Fibroblast of peridontal ligament (primary cell): ENCODE results near the gene TTLL1.
"Not testable (repeated sequence)": the region's sequence is repeated elsewhere in the genome, so short reads cannot be mapped to it uniquely, and the experiment has no call there.

Source experiments
- DNase-seq: peaks from one replicate; pipeline ENCODE4 v3.0.0-alpha.2; 2010; ENCODE audit errors: extremely low read depth

The TTLL1 gene

DNA sequence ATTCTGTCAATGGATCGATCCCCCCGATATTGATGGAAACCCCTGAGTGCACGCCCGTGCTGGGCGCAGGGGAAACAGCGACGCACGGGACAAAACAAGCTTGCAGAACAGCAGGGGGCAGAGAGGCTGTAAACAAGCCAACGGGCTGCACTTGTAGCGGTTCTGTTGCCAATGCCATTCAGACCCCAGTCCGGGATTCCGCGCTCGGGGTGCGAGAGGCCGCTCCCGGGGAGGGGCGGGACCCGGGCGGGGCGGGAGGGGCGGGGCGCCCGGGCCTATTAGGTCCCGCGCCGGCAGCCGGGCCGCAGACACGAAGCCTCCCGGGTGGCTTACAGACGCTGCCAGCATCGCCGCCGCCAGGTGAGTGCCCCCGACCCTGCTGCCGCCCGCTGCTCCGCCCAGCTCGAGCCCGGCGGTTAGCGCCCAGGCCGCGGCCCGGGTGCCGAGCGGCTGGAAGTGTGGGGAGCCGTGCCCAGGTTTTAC is 21.3 kb upstream of the TTLL1 start, which contains the start of gene BIK:
BIK (plus strand) TSS at position 307 of the 483 bp plus-strand sequence. CDS start 13,273 bp downstream, outside the sequence.
- DNase-seq, result peak; percentile 21

DNA sequence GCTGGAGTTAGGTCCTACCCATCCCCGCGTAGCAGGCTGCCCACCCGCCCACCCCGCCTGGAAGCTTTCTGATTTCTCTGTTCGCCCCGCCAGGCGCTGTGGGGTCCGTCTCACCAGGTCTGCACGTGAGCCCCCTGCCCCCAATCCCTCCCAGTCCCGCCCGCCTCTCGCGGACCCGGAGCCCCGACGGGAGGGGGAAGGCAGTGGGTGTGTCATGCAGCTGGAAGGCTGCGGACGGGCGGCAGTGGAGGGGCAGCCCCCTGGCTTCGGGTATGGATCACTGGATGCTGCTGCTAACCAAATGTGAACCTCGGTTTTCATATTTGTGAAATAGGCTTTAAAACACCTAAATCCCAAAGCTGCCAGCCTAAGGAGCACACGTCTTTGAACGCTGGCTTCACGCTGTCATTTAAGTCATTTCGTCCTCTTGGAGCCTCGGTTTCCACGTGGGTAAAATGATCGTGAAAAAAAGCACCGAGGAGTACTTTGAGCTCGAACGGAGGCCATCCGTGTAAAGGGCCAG is 20.8 kb upstream of the TTLL1 start:
- DNase-seq, result no peak

DNA sequence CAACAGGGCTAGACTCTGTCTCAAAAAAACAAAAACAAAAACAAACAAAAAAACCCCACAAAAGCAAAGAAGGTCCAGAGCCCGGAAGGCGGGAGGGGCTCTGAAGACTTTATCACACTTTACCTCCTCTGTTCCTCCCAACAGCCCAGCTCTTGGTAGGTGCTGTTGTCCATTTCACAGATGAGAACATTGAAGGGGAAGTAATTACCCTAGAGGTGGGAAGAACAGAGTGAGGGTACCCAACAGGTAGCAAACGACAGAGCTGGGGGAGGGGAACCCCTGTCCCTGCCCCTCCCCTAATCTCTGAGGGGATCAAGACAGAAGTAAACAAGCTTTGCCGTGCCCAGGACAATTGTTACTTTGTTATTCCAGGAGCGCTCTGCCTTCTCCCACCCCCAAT is 20.3 kb upstream of the TTLL1 start:
- no peak for DNase-seq

DNA sequence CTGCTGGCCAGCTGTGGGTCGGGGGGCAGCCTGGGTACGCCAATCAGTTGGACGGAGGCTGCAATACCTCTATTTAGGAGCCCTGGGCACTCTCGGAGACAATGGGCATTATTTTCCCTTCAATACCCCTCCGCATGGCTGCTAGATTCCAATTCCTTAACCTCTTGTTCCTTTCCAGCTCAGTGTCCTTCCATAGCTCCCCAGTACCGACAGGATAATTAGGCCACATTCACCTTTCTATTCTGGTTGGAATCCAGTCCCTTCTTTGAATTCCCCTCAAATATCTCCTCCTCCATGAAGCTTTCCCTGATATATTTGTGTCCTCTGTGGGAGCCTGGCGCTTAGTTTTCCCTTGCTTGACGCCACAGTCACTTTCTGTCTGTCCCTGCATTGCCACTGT is 17.1 kb upstream of the TTLL1 start:
- DNase-seq, result no peak

DNA sequence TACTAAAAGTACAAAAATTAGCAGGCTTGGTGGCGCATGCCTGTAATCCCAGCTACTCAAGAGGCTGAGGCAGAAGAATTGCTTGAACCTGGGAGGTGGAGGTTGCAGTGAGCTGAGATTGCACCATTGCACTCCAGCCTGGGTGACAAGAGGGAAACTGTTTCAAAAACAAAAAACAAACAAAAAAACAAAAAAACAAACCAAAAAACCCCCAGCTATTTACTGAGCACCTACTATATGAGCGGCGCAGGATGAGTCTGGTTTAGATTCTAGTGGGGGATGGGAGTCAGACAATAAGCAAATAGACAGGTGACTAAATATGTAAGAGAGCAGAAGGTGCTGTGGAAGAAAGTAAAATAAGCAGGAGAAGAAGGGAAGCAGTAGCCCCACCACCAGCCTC is 15.8 kb upstream of the TTLL1 start:
- DNase-seq, result not testable (repeated sequence)

DNA sequence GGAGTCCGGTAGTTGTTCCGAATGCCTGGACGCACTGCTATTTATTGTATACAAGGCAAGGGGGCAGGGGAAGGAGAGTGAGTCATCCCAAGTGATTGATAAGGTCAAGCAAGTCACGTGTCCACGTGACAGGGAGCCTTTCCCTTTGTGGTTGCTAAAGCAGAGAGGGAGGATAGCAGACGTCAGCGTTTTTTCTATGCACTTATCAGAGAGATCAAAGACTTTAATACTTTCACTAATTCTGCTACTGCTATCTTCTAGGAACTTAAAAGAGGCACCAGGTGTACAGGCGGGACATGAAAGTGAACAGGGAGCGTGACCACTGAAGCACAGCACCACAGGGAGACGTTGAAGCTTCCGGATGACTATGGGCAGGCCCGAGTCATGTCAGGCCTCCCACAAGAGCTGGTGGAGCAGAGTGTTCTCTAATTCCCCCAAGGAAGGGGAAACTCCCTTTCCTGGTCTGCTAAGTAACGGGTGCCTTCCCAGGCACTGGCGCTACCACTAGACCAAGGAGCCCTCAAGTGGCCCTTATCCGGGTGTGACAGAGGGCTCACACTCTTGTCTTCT is 14.9 kb upstream of the TTLL1 start:
- not testable (repeated sequence) for DNase-seq

DNA sequence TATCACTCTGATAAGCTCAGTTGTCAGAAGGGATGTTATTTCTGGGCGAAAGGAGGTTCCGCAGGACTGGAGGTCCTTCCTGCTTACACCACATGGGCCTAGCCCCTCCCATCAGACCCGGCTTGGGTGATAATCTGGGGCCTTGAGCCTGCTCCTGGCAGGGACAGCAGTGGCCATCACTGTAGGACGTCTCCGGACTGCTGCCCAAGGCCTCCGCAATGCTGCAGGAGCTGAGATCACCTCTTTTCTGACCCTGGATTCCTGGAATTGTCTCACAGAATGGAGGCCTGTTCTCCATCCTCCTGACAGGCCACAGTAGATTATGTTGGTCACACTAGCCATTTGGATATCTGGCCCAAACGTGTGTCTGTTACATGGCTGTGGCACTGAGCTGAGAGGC is 12.1 kb upstream of the TTLL1 start:
- no peak for DNase-seq

DNA sequence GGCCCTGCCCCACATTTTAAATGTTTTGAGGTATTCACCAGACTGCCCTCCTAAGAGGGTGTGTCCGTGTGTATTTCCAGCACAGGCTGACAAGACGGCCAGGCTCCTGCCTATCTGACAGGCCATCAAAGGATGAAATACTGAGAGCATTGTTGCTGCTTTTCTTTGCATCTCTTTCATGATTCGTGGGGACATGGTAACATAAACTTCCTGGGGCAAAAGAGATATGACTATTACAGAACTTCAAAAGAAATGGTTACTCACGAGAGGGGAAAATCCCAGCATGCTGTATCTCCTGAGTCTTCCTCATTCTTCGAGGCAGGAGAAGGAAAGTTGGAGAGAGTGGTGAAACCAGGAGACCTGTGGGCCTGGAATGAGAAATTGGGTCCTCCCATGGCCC is 11.0 kb upstream of the TTLL1 start:
- no peak for DNase-seq

DNA sequence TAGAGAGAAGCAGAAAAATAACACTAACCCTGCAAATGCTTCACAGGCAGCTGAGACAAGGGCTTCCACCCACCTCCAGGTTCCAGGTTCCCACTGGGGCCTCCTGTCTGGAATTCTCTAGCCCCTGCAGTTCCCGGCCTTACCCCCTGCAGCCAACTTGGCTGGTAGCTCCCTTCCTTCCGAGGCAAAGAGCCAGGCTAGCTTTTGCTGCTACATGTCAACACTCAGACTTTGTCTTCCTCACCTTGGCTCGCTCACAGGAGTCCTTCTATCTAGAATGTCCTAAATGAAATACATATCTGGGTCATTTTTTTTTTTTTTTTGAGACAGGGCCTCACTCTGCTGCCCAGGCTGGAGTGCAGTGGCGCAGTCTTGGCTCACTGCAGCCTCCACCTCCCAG is 9.9 kb upstream of the TTLL1 start:
- DNase-seq, result no peak

DNA sequence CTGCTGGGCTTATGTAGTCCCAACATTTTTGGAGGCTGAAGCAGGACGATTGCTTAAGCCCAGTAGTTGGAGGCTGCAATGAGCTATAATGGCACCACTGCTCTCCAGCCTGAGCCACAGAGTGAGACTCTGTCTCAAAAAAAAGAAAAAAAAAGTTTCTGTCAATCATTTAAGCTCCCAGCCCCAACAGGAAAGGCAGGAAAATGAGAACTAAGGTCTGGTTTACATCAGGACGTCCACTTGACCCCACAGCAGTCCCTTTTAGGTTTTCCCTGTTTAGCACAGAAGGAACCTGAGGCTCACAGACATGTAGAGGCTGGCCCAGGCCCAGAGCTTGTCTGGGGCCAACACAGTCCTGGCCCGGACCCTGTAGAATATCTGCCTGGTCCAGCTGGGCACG is 9.2 kb upstream of the TTLL1 start:
- no peak for DNase-seq

DNA sequence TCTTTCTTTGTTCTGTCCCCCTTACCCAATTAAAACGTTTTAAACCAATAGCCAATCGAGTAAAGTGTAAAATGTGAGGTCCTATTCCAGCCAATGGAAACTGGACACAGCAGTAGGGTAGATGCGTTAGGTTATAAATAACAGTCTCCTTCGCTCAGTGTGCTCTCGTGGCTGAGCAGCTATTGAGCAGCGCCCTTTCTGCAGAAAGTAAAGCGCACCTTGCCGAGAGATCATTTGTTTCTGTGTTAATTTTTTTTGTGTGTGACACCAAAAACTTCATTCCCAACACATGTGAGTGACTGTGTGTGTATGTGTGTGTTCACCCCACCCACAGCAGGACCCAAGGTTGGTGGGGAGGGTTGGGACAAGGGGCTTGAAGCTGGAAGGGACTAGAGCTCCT is 7.2 kb upstream of the TTLL1 start:
- DNase-seq, result no peak

DNA sequence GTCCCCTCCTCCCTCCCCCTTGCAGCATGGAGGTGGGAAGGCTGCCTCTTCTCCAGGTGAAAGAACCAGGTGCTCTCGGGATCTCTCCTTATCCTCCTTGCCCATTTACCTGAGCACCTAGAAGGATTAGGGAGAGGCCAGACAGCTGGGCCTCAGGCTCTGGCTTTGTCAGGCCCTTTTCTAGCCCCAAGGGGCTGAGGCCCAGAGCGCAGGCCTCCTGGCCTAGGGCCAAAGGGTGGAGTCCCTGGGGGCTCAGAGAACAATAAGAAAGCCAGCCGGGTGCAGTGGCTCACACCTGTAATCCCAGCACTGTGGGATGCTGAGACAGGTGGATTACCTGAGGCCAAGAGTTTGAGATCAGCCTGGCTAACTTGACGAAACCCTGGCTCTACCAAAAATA is 5.4 kb upstream of the TTLL1 start:
- DNase-seq, result no peak

DNA sequence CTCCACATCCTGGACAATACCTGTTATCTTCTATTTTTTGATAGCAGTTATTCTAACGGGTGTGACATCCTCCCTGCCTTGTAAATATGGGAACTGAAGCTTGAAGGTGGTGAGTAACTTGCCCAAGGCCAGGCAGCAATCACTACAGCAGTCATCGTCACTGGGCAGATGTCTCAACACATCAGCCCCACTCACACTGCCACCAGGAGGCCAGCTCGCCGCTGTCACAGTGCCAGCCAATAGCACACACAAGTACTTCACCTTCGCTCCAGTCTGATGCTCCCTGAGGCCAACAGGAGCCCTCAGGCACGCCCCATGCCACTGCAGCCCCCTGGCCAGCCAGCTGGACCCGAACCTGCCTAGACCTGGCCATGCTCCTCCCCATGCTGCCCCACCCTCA is 4.9 kb upstream of the TTLL1 start:
- DNase-seq, result no peak

DNA sequence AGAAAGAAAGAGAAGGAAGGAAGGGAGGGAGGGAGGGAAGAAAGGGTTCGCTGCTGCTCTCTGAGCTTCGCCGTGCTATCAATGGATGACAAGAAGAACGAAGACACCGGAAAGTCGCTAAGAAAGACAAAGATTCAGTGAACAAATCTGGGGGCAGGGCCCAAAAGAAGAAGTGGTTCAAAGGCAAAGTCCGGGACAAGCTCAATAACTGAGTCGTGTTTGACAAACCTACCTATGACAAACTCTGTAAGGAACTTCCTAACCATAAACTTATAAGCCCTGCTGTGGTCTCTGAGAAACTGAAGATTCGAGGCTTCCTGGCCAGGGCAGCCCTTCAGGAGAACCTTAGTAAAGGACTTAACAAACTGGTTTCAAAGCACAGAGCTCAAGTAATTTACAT is 2.9 kb upstream of the TTLL1 start:
- no peak for DNase-seq

DNA sequence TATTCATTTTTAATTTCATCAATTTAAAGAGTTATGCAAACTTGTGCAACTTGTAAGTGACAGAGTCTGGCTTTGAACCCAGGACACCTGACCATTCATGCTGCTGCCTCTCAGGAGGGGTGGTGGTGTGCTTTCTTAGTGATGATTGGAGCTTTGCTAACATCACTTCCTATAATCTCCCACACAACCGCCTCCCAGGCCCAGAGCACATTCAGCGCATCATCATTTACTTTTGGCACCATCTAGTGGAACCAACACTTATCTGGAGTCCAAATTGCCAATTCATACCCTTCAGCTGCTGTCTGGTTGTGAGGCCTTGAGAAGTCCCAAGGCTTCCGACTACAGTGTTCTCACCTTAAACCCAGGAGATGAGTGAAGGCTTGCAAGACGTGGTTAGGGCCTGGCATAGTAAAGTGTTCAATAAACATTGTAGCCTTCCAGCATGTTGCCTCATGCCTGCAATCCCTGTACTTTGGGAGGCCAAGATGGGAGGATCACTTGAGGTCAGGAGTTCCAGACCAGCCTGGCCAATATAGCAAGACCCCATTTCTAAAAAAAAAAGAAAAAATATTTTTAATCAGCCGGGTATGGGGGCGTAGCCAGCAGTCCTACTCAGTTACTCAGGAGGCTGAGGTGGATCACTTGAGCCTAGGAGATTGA is 1.1 kb upstream of the TTLL1 start:
- DNase-seq, result peak; percentile 89

DNA sequence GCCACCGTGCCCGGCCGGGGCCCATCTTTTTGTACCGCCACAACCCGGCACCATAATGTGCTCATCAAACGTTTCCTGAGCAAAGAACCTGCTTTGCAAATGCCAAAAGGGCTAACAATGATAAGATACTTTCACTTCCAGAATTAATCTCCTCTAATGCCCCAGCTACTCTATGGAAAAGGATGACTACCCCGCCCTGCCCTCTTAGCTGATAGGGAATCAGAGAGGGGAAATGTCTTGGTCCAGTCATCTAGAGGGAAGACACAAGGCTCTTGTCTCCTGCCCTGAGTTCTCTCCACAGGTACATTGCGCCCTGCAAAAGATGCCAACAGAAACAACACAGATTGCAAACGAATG is 586 bp downstream of the TTLL1 start:
- DNase-seq, result no peak

DNA sequence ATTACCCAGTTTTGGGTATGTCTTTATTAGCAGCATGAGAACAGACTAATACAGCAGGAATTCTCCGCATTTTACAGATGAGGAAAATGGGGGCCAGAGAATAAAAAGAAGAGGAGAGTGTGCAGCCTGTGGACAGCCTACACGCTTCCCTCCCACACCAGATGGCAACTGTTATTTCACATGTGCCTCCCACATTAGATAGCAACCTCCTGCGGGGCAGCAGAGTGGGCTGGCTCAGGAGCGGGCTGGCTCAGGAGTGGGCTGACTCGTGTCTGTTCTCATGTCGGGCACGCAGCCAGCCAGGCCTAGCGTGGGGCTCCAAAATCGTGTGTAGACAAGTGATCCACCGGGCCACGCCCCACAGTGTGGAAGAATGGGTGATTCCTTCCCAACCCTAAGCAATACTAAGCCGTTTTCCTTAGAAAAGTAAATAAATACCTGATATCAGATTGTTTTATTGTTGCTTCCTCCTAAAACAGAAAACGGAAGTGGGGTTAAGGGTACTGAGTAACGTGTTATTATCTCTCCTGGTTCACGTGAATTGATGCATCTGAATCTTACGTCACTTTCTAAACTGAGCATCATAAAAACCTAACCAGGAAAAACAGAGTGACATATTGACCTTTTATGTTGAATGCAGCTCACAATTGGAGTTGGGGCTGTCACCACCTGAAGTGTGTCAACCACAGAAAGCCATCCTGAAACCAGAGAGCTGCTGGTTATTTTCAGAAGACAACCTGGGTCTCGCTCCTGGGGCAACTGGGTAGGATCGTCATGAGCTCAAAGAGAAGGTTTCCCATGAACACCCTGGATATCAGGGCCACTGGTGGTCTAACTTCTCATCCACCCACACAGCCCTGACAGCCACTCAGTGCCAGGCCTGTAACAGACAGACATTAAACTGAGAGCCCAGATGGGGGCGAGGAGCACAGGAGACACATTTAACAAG is 3.3 kb downstream of the TTLL1 start:
- DNase-seq, result no peak

DNA sequence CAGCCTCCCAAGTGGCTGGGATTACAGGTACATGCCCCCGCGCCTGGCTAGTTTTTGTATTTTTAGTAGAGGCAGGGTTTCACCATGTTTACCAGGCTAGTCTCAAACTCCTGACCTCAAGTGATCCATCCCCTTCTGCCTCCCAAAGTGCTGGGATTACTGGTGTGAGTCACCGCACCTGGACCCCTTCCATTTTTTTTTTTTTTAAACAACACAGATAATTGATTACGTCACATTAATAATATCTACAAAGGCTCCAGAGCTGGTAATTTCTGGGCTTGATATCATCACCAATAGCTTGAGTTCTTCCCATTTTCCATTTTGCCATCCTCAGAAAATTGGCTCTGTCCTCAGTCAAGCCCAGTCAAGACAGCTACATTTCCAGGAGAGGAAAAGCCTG is 7.2 kb downstream of the TTLL1 start:
- DNase-seq, result peak; percentile 6

DNA sequence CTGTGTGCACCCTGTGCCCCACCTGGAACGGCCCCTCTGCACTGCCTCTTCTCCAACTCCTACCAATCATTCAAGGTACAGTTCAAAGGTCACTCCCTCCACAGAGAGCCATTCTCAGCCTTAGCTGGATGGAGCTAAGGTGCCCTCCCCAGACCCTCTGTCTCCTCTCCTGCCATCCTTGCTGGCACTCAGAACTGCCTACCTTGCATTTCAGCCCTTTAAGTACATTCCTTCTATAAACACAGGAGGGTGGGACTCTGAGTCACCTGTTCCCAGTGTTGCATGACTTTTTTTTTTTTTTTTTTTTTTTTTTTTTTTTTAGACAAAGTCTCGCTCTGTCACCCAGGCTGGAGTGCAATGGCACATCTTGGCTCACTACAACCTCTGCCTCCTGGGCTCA is 8.6 kb downstream of the TTLL1 start:
- DNase-seq, result no peak

DNA sequence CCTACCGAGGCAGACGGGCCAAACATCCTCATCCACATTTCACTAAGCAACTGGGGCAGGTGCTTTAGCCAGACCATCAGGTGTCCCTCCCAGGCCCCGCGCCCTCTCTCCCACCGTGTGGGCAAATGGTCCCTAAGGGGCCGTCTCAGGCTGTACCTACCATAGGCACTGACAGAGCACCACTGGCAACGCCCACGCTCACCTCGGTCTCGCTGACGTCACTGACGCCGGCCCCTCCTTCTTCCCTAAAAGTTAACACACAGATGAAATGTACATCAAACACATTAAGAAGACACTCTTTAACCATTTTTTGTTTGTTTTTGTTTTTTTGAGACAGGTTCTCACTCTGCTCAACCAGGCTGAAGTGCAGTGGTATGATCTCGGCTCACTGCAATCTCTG is 9.4 kb downstream of the TTLL1 start:
- no peak for DNase-seq

DNA sequence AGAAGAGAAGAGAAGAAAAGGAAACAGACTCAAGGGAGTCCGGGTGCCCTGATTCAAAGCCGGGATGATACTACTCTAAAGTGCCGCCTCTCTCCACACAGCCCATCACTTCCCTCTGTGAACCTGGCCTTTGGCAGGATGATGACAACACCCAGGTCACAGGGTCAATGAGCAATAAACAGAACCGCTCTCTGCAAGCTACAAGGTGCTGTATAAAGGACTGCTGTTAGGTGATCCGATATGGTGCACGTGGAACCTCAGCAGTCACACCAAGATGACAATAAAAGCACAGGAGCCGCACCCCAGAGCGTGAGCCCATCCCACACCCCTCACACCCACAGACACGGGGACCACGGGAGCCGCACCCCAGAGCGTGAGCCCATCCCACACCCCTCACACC is 10.7 kb downstream of the TTLL1 start:
- no peak for DNase-seq

DNA sequence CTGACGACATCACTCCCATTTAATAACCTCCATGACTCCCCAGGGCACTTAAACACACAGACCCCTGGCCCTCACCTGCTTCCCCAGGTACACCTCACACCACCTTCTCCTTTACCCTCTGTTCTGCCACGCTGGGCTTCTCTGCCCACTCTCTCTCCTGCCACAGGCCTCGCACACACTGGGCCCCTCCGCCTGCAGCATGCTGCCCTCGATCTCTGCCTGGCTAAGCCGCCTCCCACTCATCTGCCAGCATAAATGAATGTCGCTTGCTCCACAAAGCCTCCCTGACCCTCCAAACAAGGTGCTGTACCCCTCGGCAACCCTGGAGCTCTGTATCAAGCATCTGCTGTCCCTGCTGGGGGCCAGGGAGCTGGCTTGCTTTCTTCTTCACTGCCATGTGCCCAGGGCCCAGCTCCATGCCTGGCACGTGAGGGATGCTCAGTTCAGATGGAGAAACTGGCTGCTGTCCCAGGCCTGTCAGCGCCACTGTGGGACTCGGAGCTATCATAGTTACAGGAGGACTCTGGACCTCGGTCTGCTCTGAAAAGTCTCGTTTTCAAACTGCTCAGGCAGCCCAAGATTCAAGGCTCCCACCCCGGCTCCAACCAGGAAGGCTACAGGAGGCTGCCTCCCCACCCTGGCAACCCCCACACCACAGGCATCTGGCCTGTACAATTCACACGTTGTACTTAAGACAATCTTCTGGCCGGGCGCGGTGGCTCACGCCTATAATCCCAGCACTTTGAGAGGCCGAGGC is 11.9 kb downstream of the TTLL1 start:
- DNase-seq, result no peak
